ENCODE data around the gene COP1.

Gene COP1

GRCh38 chr1:175947771-175948170, 259.3 kb downstream of the COP1 start:
- DNase-seq: no peak

GRCh38 chr1:175944591-175944990, 262.5 kb downstream of the COP1 start:
- DNase-seq: no peak

- DNase-seq: no peak
Observed at GRCh38 chr1:175941164-175941563, 265.9 kb downstream of the COP1 start.

GRCh38 chr1:175936736-175937135, 270.4 kb downstream of the COP1 start:
- no peak for DNase-seq

GRCh38 chr1:175935566-175936115, 271.4 kb downstream of the COP1 start:
- no peak for DNase-seq

- DNase-seq: no peak
Observed at GRCh38 chr1:175935166-175935565, 271.9 kb downstream of the COP1 start.

- DNase-seq: no peak
Observed at GRCh38 chr1:175933801-175934200, 273.3 kb downstream of the COP1 start.

GRCh38 chr1:175927944-175928343, 279.1 kb downstream of the COP1 start:
- no peak for DNase-seq

GRCh38 chr1:175922254-175922881, 284.7 kb downstream of the COP1 start:
- DNase-seq: no peak

- no peak for DNase-seq
Observed at GRCh38 chr1:175920381-175920780, 286.7 kb downstream of the COP1 start.

- DNase-seq: no peak
Observed at GRCh38 chr1:175919001-175919400, 288.1 kb downstream of the COP1 start.

- no peak for DNase-seq
Observed at GRCh38 chr1:175918364-175918801, 288.7 kb downstream of the COP1 start.

GRCh38 chr1:175914115-175914514, 293.0 kb downstream of the COP1 start:
- DNase-seq: no peak

- DNase-seq: no peak
Observed at GRCh38 chr1:175911138-175911537, 295.9 kb downstream of the COP1 start.

GRCh38 chr1:175906370-175906769, 300.7 kb downstream of the COP1 start:
- DNase-seq: no peak

GRCh38 chr1:175904808-175905207, 302.3 kb downstream of the COP1 start:
- DNase-seq: no peak

- DNase-seq: no peak
Observed at GRCh38 chr1:175902281-175902680, 304.8 kb downstream of the COP1 start.

- DNase-seq: no peak
Observed at GRCh38 chr1:175901076-175901836, 305.8 kb downstream of the COP1 start.

GRCh38 chr1:175900171-175900570, 306.9 kb downstream of the COP1 start:
- no peak for DNase-seq

GRCh38 chr1:175895966-175896365, 311.1 kb downstream of the COP1 start:
- no peak for DNase-seq

Measured in COR-L47 (cell line).